Pancreas (tissue), 10 donors: ENCODE results near the gene TAF1L. TPM values are rescaled to one million over a fixed set of nuclear protein-coding genes. Genes with fewer than 3 reads are reported as not detected.
A peak's percentile ranks its signal among the peaks of the same experiment; 100 is the strongest.

Experiments
- ATAC-seq, 4 donors: fragments of 200-7000 bp; cut with Tn5 transposase; one replicate each; pipeline versions ENCODE4 v1.8.0 to v1.9.1; 2020; ENCODE audit warnings: mild to moderate bottlenecking in 4 of 4, moderate library complexity in 4 of 4
- DNase-seq, 6 donors: peaks; one replicate each; pipeline ENCODE4 v3.0.0-alpha.2; 2020
- FAIRE-seq: peaks from 2 replicates; lab custom pipeline; 2012; peaks lifted over from hg19 to GRCh38; lab: Jason Lieb, UNC
- H3K27ac ChIP-seq, 4 donors: fragments of 200-600 bp; sonication (generic); 1 replicate in 3 of 4; 2 replicates in 1 of 4; pipeline versions ENCODE4 v1.5.0 to v1.8.0; 2020
- H3K27me3 ChIP-seq, 4 donors: fragments of 200-600 bp; one replicate each; pipeline ENCODE4 v1.8.0; 2021
- H3K36me3 ChIP-seq, 3 donors: fragments of 200-600 bp; sonication (generic) in 1 of 3; one replicate each; pipeline versions ENCODE4 v1.5.0 to v1.8.0; 2020 to 2021
- H3K4me1 ChIP-seq, 3 donors: fragments of 200-600 bp; one replicate each; pipeline ENCODE4 v1.8.0; 2021
- H3K4me3 ChIP-seq, 4 donors: fragments of 200-600 bp; sonication (generic) in 2 of 4; one replicate each; pipeline versions ENCODE4 v1.5.0 to v1.8.0; 2020 to 2021
- H3K9me3 ChIP-seq, 4 donors: fragments of 200-600 bp; one replicate each; pipeline ENCODE4 v1.8.0; 2021
- CTCF ChIP-seq, 4 donors: fragments of 200-600 bp; sonication (generic) in 3 of 4; IDR thresholded peaks; one replicate each; pipeline versions ENCODE4 v1.5.0 to v1.8.0; 2021; ENCODE audit warnings: antibody characterized with exemption in 4 of 4
- WGBS, 2 donors: extraction: QIAGEN DNeasy Blood & Tissue Kit; methylation state at CpG; one replicate each; pipeline ENCODE4 v1.1.7; 2013; 5-methylcytosine and 5-hydroxymethylcytosine counted together
- intact Hi-C, 3 donors: fragments of 100-400 bp; cut with DNase I; formaldehyde crosslinking; loops; one replicate each; pipeline versions ENCODE4 v1.11.1 to v1.14.2; 2022
- polyA plus RNA-seq, 2 donors: library from polyadenylated mRNA; stranded (reverse); fragments of 200-250 nt; gene quantifications; one replicate each; pipeline ENCODE4 v1.2.3, GENCODE V29; 2013
- total RNA-seq, 6 donors: library from RNA; stranded (reverse); fragmentation: NEBNext Ultra II Directional in 4 of 6; extraction: Animal tissue kit (Norgen Biotek cat#: 25700) in 4 of 6; gene quantifications; one replicate each; pipeline versions ENCODE4 v1.2.1 to v1.2.4, GENCODE V29; 2021 to 2023
- donor health status: healthy with polysubstance abuse.
- donor health status: DM: no; HTN: no; CAD: no; lungs with moderate emphysema.
- donor health status: DM: no; HTN: no; CAD: no.
- donor health status: control.
- donor health status: control.
- donor health status: Bipolar disorder and iron deficiency.
- donor health status: DM: yes; HTN: yes; CAD: no.
- donor health status: DM: no; HTN: no; CAD: no.
- donor health status: DM: no; HTN: no; CAD: no.
- donor health status: DM: yes; HTN: yes; CAD: no.

The TAF1L gene
- total and polyA plus RNA-seq, 8 donors, result 0.03 to 0.04 (median 0.04) TPM; not detected in 5

GRCh38 chr9:32590898-32591297, 44.6 kb downstream of the TAF1L start:
- no peaks in the 10 kb centered on the region for H3K9me3 ChIP-seq
- FAIRE-seq (no peak), ATAC-seq (no peak), DNase-seq (no peak)
- no peaks in the 10 kb centered on the region for H3K27me3 ChIP-seq
- no peak overlapping the region for H3K4me3 ChIP-seq
- H3K4me1 ChIP-seq, result no peaks in the 10 kb centered on the region
- intact Hi-C loops, result no loop called here
- 35 to 64% methylated on average over 1 of the region's 1 CpG for WGBS, 2 donors
- no peak for TF ChIP-seq CTCF (IDR thresholded peaks at IDR 0.05)
- H3K36me3 ChIP-seq, result no peaks in the 10 kb centered on the region
- no peak overlapping the region for H3K27ac ChIP-seq

DNA sequence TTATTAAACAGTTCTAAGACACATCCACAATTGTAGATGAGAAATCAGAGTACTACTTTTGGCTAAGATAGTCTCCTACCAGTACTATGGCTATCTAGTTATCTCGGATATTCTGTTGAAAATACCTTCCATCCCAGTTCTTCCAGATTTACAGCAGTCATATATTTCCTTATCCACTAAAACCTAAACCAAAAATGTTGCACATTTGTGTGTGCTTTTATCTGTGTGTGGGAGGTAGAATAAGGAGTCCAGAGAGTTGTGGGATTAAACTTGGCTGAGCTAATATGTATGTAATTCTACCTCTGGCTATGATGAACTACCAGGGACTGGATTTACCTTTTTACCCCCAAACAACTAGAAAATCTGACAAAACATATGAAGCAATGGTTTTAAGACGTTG, 45.0 kb downstream of the TAF1L start:
- DNase-seq (no peak), FAIRE-seq (no peak), ATAC-seq (no peak)
- Histone ChIP-seq H3K27ac (no peak overlapping the region), H3K9me3 (no peaks in the 10 kb centered on the region), H3K27me3 (no peaks in the 10 kb centered on the region), H3K4me3 (no peak overlapping the region), H3K4me1 (no peaks in the 10 kb centered on the region), H3K36me3 (no peaks in the 10 kb centered on the region)
- intact Hi-C loops, result no loop called here
- TF ChIP-seq CTCF (IDR thresholded peaks at IDR 0.05), result no peak
- 27 to 28% methylated on average over 2 of the region's 2 CpGs for WGBS, 2 donors

- intact Hi-C loops, result loop anchor here in 1 of 3 donors (10.0 kb wide), 1 partner anchor 214 kb away; no protein-coding TSS in a partner anchor
- FAIRE-seq (no peak), DNase-seq (no peak), ATAC-seq (peak in 3 of 4 donors; percentile 59 to 82 (median 79))
- H3K27ac ChIP-seq, result no peak overlapping the region
- no peak overlapping the region for H3K4me3 ChIP-seq
- H3K4me1 ChIP-seq, result no peaks in the 10 kb centered on the region
- TF ChIP-seq CTCF (IDR thresholded peaks at IDR 0.05), result peak in 1 of 4 donors; percentile 13
- WGBS, 2 donors, result 36 to 47% methylated on average over 6 of the region's 6 CpGs
- H3K9me3 ChIP-seq, result no peaks in the 10 kb centered on the region
- H3K27me3 ChIP-seq, result no peaks in the 10 kb centered on the region
- no peaks in the 10 kb centered on the region for H3K36me3 ChIP-seq
Observed at GRCh38 chr9:32589083-32589723, 46.3 kb downstream of the TAF1L start.

DNA sequence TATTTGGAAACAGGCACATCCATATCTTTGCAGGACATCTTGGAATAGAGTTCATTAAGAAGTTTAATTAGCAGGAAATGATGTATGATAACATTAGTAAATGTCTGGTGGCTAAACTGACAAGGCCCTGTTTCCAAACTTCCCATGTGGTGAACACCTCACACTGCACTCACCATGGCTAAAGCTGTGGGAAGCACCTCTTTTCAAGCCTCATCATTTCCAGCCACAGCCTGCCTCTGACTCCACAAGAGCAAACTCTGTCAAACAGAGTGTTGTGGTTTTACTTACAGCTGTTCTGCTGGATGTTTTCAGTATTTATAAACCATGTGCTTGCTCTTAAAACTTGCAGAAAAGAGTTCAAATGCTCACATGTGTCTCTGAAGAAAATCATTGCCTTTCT, 47.6 kb downstream of the TAF1L start:
- DNase-seq (no peak), ATAC-seq (peak in 1 of 4 donors; percentile 32), FAIRE-seq (no peak)
- TF ChIP-seq CTCF (IDR thresholded peaks at IDR 0.05), result no peak
- Histone ChIP-seq H3K27me3 (no peaks in the 10 kb centered on the region), H3K9me3 (no peaks in the 10 kb centered on the region), H3K27ac (no peak overlapping the region), H3K36me3 (no peaks in the 10 kb centered on the region), H3K4me3 (no peak overlapping the region), H3K4me1 (no peaks in the 10 kb centered on the region)
- intact Hi-C loops, result loop anchor here in 1 of 3 donors (10.0 kb wide), 1 partner anchor 213 kb away; no protein-coding TSS in a partner anchor

DNA sequence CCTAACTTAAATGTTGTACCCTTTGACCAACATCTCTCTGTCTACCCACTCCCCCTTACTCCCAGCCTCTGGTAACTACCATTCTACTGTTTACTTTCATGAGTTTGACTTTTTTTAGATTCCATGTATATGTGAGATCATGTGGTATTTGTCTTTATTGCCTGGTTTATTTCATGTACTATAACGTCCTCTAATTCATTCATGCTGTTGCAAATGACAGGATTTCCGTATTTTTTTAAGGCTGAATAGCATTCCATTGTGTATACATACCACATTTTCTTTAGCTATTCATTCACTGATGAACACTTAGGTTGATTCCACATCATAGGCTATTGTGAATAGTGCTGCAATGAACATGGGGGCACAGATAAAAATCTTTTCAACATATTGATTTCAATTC, 50.7 kb downstream of the TAF1L start:
- FAIRE-seq, result no peak

More for the DNA sequence above, 50.7 kb downstream of the TAF1L start:
- no peaks in the 10 kb centered on the region for H3K9me3 ChIP-seq
- no peaks in the 10 kb centered on the region for H3K36me3 ChIP-seq
- 18% methylated on average over 2 of the region's 2 CpGs for WGBS, 2 donors
- no peak overlapping the region for H3K4me3 ChIP-seq
- H3K27ac ChIP-seq, result no peak overlapping the region
- no peak for ATAC-seq
- no peaks in the 10 kb centered on the region for H3K27me3 ChIP-seq
- intact Hi-C loops, result loop anchor here (5.0 to 10.0 kb wide), 3 partner anchors 210 to 388 kb away; no protein-coding TSS in a partner anchor
- TF ChIP-seq CTCF (IDR thresholded peaks at IDR 0.05), result no peak
- DNase-seq, result no peak
- no peaks in the 10 kb centered on the region for H3K4me1 ChIP-seq
